K562 (cell line): ENCODE data around the gene WFIKKN1. TPM values are rescaled to one million over a fixed set of nuclear protein-coding genes. Genes with fewer than 3 reads are reported as not detected.

Experiments
- ILK ChIP-seq: fragments of 450-650 bp; IDR thresholded peaks from 2 replicates; pipeline ENCODE4 v1.6.1; 2016; ENCODE audit warnings: missing genetic modification characterization, low read depth, mild to moderate bottlenecking, missing compliant biosample characterization, moderate library complexity, borderline replicate concordance
- RUNX1 ChIP-seq: sonication (generic); IDR thresholded peaks from 2 replicates; pipeline ENCODE4 v1.6.1; 2016; ENCODE audit warnings: antibody characterized with exemption, low read depth
- polyA plus RNA-seq, 8 experiments: library from polyadenylated mRNA; depleted of rRNA in 4 of 8; stranded (reverse) in 5 of 8; unstranded in 3 of 8; fragments of >200 nt; fragmentation: Nextera tagmentation in 2 of 8; fragmentation: Illumina TruSeq in 1 of 8; extraction: Ambion mirVana in 2 of 8; extraction: Trizol in 1 of 8; gene quantifications; 2 replicates each; pipeline versions ENCODE4 v1.2.1 to v1.2.3, GENCODE V29; 2011 to 2014; ENCODE audit warnings: inconsistent platforms in 1 of 8, missing spikeins in 1 of 8
- total RNA-seq, 7 experiments: library from RNA; depleted of rRNA in 6 of 7; stranded (reverse); fragments of >200 nt in 6 of 7; fragmentation: Illumina TruSeq in 2 of 7; extraction: Trizol in 2 of 7; gene quantifications; 2 replicates each; pipeline versions ENCODE4 v1.2.1 to v1.2.3, GENCODE V29; 2011 to 2021; ENCODE audit warnings: low replicate concordance in 1 of 7
- TF ChIP-seq, protein P1 (sequence below): sonication (generic); formaldehyde crosslinking; IDR thresholded peaks from 2 replicates; pipeline ENCODE4 v1.9.0; 2022; ENCODE audit warnings: mild to moderate bottlenecking, missing genetic modification reagents
- TF ChIP-seq, protein P2 (sequence below): fragments of 250-450 bp; sonication (Bioruptor Pico); IDR thresholded peaks from 2 replicates; pipeline ENCODE4 v1.9.0; 2021; ENCODE audit warnings: mild to moderate bottlenecking, inconsistent platforms

The WFIKKN1 gene
- total and polyA plus RNA-seq, 9 of the 15 experiments (the other 6 are each of a cell fraction or from before 2014, with no cell fraction given) = 0.14 to 1.1 (median 0.50) TPM; not detected in 4

DNA sequence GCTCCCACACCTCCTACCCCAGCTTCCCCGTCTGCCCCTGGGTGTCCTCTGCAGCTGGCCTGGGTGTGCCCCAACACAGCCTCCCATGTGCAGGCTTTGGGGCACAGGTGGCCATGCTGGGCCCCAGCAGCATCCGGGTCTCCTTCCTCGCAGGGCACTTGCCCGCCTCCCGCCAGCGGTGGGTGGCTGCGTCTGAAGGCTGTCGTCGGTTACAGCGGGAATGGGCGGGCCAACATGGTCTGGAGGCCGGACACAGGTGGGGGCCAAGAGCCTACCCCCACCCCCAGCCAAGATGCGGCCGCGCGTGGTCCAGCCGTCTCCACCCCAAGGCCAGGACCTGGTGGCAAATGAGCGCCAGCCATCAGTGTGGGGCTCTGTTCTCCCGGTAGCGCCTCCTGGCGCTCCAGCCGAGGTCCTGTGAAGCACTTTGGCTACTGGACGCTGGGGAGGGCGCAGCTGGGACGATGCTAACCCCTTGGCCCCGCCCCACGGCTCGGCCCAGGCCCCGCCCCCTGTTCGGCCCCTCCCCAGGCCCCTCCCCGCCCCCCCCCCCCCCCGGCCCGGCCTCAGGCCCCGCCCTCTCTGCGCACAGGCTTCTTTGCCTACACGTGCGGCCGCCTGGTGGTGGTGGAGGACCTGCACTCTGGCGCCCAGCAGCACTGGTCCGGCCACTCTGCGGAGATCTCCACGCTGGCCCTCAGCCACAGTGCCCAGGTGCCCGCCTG is 29.8 kb downstream of the WFIKKN1 start (continued):
- TF ChIP-seq ILK (tag) = no peak
- TF ChIP-seq RUNX1 = 0 out of 2 replicates have a peak, but pooled peaks have one; percentile 53
- TF ChIP-seq, protein P1, sequence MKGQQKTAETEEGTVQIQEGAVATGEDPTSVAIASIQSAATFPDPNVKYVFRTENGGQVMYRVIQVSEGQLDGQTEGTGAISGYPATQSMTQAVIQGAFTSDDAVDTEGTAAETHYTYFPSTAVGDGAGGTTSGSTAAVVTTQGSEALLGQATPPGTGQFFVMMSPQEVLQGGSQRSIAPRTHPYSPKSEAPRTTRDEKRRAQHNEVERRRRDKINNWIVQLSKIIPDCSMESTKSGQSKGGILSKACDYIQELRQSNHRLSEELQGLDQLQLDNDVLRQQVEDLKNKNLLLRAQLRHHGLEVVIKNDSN (CRISPR knock-in tag) = peak; percentile 50; the same call in 1 of the 2 replicates
- TF ChIP-seq, protein P2, sequence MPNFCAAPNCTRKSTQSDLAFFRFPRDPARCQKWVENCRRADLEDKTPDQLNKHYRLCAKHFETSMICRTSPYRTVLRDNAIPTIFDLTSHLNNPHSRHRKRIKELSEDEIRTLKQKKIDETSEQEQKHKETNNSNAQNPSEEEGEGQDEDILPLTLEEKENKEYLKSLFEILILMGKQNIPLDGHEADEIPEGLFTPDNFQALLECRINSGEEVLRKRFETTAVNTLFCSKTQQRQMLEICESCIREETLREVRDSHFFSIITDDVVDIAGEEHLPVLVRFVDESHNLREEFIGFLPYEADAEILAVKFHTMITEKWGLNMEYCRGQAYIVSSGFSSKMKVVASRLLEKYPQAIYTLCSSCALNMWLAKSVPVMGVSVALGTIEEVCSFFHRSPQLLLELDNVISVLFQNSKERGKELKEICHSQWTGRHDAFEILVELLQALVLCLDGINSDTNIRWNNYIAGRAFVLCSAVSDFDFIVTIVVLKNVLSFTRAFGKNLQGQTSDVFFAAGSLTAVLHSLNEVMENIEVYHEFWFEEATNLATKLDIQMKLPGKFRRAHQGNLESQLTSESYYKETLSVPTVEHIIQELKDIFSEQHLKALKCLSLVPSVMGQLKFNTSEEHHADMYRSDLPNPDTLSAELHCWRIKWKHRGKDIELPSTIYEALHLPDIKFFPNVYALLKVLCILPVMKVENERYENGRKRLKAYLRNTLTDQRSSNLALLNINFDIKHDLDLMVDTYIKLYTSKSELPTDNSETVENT (CRISPR knock-in tag) = no peak
